ENCODE measurements around the gene ADAT1.

ADAT1 gene

GRCh38 chr16:75622761-75623605 lies at the start of gene ADAT1:
ADAT1 (minus strand) TSS chr16:75623281; CDS start chr16:75620799, 2,482 bp downstream.
- no peak for TF ChIP-seq CTCF (IDR thresholded peaks at IDR 0.05; ENCODE audit: extremely low read depth, insufficient read depth, missing control alignments)
- DNase-seq (ENCODE audit: low spot score) = peak; percentile 91
- in situ Hi-C loops (cut with MboI; ENCODE audit: low pct_unique_long_range_greater_than_20kb, low sequenced_read_pairs, unreplicated experiment) = no loop called here

DNA sequence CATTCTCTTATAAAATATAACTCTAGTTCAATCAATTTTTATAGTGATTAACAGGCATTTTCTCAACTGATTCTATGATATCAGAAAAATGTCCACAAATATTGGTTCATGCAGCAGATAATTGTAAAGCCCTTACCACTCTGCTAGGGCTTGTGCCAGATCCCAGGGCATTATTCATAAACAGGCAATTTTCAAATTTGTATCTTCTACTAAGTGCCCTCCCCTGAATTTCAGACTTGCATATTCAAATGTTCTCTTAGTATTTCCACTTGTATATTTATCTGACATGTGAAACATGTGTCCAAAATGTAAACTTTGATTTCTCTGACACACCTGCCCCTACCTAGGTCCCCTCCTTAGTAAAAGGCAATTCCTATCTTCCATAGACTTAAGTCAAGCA lies 44.4 kb upstream of the ADAT1 start:
- TF ChIP-seq CTCF (IDR thresholded peaks at IDR 0.05; ENCODE audit: extremely low read depth, insufficient read depth, missing control alignments) = no peak
- no peak for DNase-seq (ENCODE audit: low spot score)
- in situ Hi-C loops (cut with MboI; ENCODE audit: low pct_unique_long_range_greater_than_20kb, low sequenced_read_pairs, unreplicated experiment) = loop anchor here (25.0 kb wide), 1 partner anchor 95 kb away; no protein-coding TSS in a partner anchor

- no peak for TF ChIP-seq CTCF (IDR thresholded peaks at IDR 0.05; ENCODE audit: extremely low read depth, insufficient read depth, missing control alignments)
Measured at GRCh38 chr16:75660726-75661302, 37.7 kb upstream of the ADAT1 start.

DNA sequence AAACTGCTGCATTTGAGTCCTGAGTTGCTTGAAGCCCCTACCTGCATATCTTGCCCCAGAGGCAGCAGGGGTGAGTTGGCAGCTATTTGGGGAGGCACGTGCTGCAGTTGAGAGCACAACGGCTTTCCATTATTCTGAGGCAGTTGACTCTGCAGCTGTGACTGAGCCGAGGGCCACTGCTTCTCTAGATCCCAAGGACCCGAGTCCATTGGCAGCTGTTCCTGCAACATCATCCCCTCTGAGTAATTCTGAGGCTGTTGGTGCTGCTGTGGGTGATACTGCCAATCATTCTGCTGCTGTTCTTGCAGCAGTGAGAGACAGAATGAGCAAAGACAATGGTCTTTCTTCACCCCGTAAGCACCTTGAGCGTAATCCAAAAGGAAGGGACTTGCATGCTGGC lies 37.2 kb upstream of the ADAT1 start:
- in situ Hi-C loops (cut with MboI; ENCODE audit: low pct_unique_long_range_greater_than_20kb, low sequenced_read_pairs, unreplicated experiment) = loop anchor here (25.0 kb wide), 1 partner anchor 102 kb away; no protein-coding TSS in a partner anchor
- TF ChIP-seq CTCF (IDR thresholded peaks at IDR 0.05; ENCODE audit: extremely low read depth, insufficient read depth, missing control alignments) = no peak
- DNase-seq (ENCODE audit: low spot score) = no peak

More at GRCh38 chr16:75660726-75661302, 37.7 kb upstream of the ADAT1 start:
- in situ Hi-C loops (cut with MboI; ENCODE audit: low pct_unique_long_range_greater_than_20kb, low sequenced_read_pairs, unreplicated experiment) = loop anchor here (25.0 kb wide), 1 partner anchor 101 kb away; no protein-coding TSS in a partner anchor
- no peak for DNase-seq (ENCODE audit: low spot score)

DNA sequence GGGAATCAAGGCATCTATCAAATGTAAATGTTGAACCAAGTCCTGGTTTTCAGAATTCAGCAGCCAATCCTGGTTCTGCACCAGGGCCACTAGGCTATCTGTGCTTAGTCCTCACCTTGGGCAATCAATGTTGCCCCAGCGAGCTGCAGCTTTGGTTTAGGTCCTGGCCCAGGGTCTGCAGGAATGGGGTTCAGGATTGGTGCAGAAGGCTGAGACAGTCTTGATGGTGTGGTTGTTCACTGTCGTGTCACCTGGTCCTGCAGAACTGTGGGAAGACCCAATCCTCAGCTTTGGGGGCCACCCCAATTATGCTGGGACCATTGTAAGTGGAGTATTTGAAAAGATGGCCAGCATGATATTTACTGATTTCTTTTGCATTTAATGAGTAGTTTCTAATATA lies 35.1 kb upstream of the ADAT1 start:
- TF ChIP-seq CTCF (IDR thresholded peaks at IDR 0.05; ENCODE audit: extremely low read depth, insufficient read depth, missing control alignments) = no peak
- DNase-seq (ENCODE audit: low spot score) = no peak
- in situ Hi-C loops (cut with MboI; ENCODE audit: low pct_unique_long_range_greater_than_20kb, low sequenced_read_pairs, unreplicated experiment) = loop anchor here (25.0 kb wide), 1 partner anchor 104 kb away; no protein-coding TSS in a partner anchor

DNA sequence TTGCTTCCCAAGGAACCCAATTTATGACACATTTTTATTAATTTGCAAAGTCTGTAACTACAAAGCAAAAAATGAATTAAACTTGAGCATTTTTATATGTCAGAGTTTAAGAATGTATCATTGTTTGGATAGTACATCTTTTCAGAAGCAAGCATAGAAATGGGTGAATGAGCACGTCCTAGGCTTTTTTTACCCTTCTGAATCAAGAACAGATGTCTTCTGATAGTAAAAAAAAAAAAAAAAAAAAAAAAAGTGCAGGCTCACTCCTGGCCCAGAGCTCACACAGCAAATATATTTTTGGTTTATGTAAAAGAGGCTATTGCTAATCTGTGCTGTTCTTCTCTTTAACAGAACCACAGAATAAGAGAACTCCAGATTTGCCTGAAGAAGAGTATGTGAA lies 30.8 kb upstream of the ADAT1 start:
- no peak for TF ChIP-seq CTCF (IDR thresholded peaks at IDR 0.05; ENCODE audit: extremely low read depth, insufficient read depth, missing control alignments)
- no peak for DNase-seq (ENCODE audit: low spot score)
- in situ Hi-C loops (cut with MboI; ENCODE audit: low pct_unique_long_range_greater_than_20kb, low sequenced_read_pairs, unreplicated experiment) = loop anchor here (25.0 kb wide), 1 partner anchor 108 kb away; no protein-coding TSS in a partner anchor
